ENCODE data around the gene SEPHS2.

DNA sequence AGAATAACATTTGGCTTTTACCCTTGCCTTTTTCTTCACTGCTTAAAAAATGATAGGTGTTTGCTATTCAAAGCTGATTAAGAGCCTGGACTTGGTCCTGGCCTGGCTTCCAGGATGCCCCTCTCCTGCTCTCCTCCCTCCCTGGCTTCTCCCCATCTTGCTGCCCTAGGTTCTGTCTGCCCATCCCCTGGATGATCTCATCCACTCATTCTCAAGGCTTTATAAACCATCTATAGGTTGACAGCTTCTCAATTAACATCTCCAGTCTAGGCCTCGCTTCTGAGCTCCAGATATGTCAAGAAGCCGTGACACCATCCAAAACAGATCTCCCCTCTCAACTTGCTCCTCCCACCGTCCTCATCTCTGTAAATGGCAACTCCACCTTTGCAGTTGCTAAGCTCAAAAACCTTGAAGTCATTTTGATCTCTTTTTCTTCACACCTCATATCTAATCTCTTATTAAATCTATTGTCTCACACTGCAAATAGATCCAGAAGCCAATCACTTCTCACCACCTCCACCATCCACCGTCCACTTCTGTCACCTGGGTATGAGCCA, 29.5 kb downstream of the SEPHS2 start:
- no peak for TF ChIP-seq EP300 (IDR thresholded peaks at IDR 0.05)
- TF ChIP-seq POLR2AphosphoS5 (IDR thresholded peaks at IDR 0.05): no peak
- no peak for TF ChIP-seq POLR2A (IDR thresholded peaks at IDR 0.05)

Data from suprapubic skin (tissue), 4 donors.